Measurements from ENCODE around the gene COL24A1. TPM values are rescaled to one million over a fixed set of nuclear protein-coding genes. Genes with fewer than 3 reads are reported as not detected.

COL24A1 gene
- polyA plus RNA-seq, 1 donor (not counting 4 experiments of a cell fraction or from before 2014, with no cell fraction given), result not detected

GRCh38 chr1:85849660-85850059 lies 306.9 kb downstream of the COL24A1 start:
- Histone ChIP-seq H3K9ac (ENCODE audit: control insufficient read depth, extremely low read depth, insufficient read depth, low read length) (no peak overlapping the region), H3K9me3 (ENCODE audit: control insufficient read depth, low read depth, low read length) (no peaks in the 10 kb centered on the region), H4K20me1 (ENCODE audit: control insufficient read depth, extremely low read depth, insufficient read depth, low read length) (no peaks in the 10 kb centered on the region), H3K27me3 (ENCODE audit: control insufficient read depth, extremely low read depth, insufficient read depth, low read length) (no peaks in the 10 kb centered on the region), H3K9me1 (ENCODE audit: control insufficient read depth, extremely low read depth, insufficient read depth, low read length) (no peaks in the 10 kb centered on the region), H3K4me3 (ENCODE audit: control insufficient read depth in 2 of 3, extremely low read depth in 1 of 3, insufficient read depth in 2 of 3, low read depth in 1 of 3, low read length in 3 of 3) (no peak overlapping the region), H2AFZ (ENCODE audit: control insufficient read depth, low read length) (no peak overlapping the region), H3K4me2 (ENCODE audit: control insufficient read depth, extremely low read depth, insufficient read depth, low read depth, low read length) (peak overlapping the region; percentile 82), H3K4me1 (ENCODE audit: control insufficient read depth, extremely low read depth, insufficient read depth, low read length) (peaks cover 14% of the 10 kb centered on the region), H3K36me3 (ENCODE audit: control insufficient read depth in 2 of 2, extremely low read depth in 1 of 2, insufficient read depth in 2 of 2, low read length in 2 of 2) (no peaks in the 10 kb centered on the region), H3K27ac (ENCODE audit: control insufficient read depth, insufficient read depth, low read length) (peak overlapping the region; percentile 24), H3K79me2 (ENCODE audit: control insufficient read depth, insufficient read depth, low read length) (no peaks in the 10 kb centered on the region)
- no peak for TF ChIP-seq EZH2 (IDR thresholded peaks at IDR 0.05; ENCODE audit: low read length)
- TF ChIP-seq, protein P1, sequence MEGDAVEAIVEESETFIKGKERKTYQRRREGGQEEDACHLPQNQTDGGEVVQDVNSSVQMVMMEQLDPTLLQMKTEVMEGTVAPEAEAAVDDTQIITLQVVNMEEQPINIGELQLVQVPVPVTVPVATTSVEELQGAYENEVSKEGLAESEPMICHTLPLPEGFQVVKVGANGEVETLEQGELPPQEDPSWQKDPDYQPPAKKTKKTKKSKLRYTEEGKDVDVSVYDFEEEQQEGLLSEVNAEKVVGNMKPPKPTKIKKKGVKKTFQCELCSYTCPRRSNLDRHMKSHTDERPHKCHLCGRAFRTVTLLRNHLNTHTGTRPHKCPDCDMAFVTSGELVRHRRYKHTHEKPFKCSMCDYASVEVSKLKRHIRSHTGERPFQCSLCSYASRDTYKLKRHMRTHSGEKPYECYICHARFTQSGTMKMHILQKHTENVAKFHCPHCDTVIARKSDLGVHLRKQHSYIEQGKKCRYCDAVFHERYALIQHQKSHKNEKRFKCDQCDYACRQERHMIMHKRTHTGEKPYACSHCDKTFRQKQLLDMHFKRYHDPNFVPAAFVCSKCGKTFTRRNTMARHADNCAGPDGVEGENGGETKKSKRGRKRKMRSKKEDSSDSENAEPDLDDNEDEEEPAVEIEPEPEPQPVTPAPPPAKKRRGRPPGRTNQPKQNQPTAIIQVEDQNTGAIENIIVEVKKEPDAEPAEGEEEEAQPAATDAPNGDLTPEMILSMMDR (optimal IDR thresholded peaks at IDR 0.05 in 1 of 3, IDR thresholded peaks at IDR 0.05 in 1 of 3, conservative IDR thresholded peaks at IDR 0.05 in 1 of 3; ENCODE audit: extremely low read depth in 1 of 3, insufficient read depth in 2 of 3, low read length in 3 of 3), result no peak
- DNase-seq (ENCODE audit: low read depth, low spot score), result no peak
- no peak for FAIRE-seq
- dilution Hi-C loops (cut with MboI; ENCODE audit: extremely low pct_ligation_motif_present, low sequenced_read_pairs), result no loop called here

GRCh38 chr1:85847356-85847755 lies 309.2 kb downstream of the COL24A1 start:
- no peak overlapping the region for H2AFZ ChIP-seq (ENCODE audit: control insufficient read depth, low read length)
- H3K27ac ChIP-seq (ENCODE audit: control insufficient read depth, insufficient read depth, low read length), result no peak overlapping the region
- no peaks in the 10 kb centered on the region for H3K9me1 ChIP-seq (ENCODE audit: control insufficient read depth, extremely low read depth, insufficient read depth, low read length)
- dilution Hi-C loops (cut with MboI; ENCODE audit: extremely low pct_ligation_motif_present, low sequenced_read_pairs), result no loop called here
- H3K9me3 ChIP-seq (ENCODE audit: control insufficient read depth, low read depth, low read length), result no peaks in the 10 kb centered on the region
- H3K9ac ChIP-seq (ENCODE audit: control insufficient read depth, extremely low read depth, insufficient read depth, low read length), result no peak overlapping the region
- no peaks in the 10 kb centered on the region for H3K36me3 ChIP-seq (ENCODE audit: control insufficient read depth in 2 of 2, extremely low read depth in 1 of 2, insufficient read depth in 2 of 2, low read length in 2 of 2)
- H3K27me3 ChIP-seq (ENCODE audit: control insufficient read depth, extremely low read depth, insufficient read depth, low read length), result no peaks in the 10 kb centered on the region
- no peaks in the 10 kb centered on the region for H4K20me1 ChIP-seq (ENCODE audit: control insufficient read depth, extremely low read depth, insufficient read depth, low read length)
- no peak overlapping the region for H3K4me2 ChIP-seq (ENCODE audit: control insufficient read depth, extremely low read depth, insufficient read depth, low read depth, low read length)
- TF ChIP-seq, protein P1 (optimal IDR thresholded peaks at IDR 0.05 in 1 of 3, IDR thresholded peaks at IDR 0.05 in 1 of 3, conservative IDR thresholded peaks at IDR 0.05 in 1 of 3; ENCODE audit: extremely low read depth in 1 of 3, insufficient read depth in 2 of 3, low read length in 3 of 3), result no peak
- no peak for TF ChIP-seq EZH2 (IDR thresholded peaks at IDR 0.05; ENCODE audit: low read length)
- H3K4me3 ChIP-seq (ENCODE audit: control insufficient read depth in 2 of 3, extremely low read depth in 1 of 3, insufficient read depth in 2 of 3, low read depth in 1 of 3, low read length in 3 of 3), result no peak overlapping the region
- H3K4me1 ChIP-seq (ENCODE audit: control insufficient read depth, extremely low read depth, insufficient read depth, low read length), result peaks cover 14% of the 10 kb centered on the region
- FAIRE-seq (no peak), DNase-seq (ENCODE audit: low read depth, low spot score) (no peak)
- H3K79me2 ChIP-seq (ENCODE audit: control insufficient read depth, insufficient read depth, low read length), result no peaks in the 10 kb centered on the region

Measured in keratinocyte (primary cell).